ENCODE results near the gene FXN. TPM values are rescaled to one million over a fixed set of nuclear protein-coding genes. Genes with fewer than 3 reads are reported as not detected.

The FXN gene
- polyA plus RNA-seq, 3 donors, result 9.1 to 27.3 (median 15.9) TPM

GRCh38 chr9:69140123-69140735, 104.7 kb downstream of the FXN start:
- no peaks in the 10 kb centered on the region for H3K9me3 ChIP-seq (replicated peaks in 1 of 2; ENCODE audit: control insufficient read depth in 1 of 2, insufficient read depth in 1 of 2, low read length in 2 of 2)
- H3K27me3 ChIP-seq (ENCODE audit: control insufficient read depth in 2 of 2, insufficient read depth in 2 of 2, low read length in 2 of 2), result no peaks in the 10 kb centered on the region
- Mint-ChIP-seq H3K27ac (peak overlapping the region in 1 of 7 donors; percentile 14), H3K36me3 (no peaks in the 10 kb centered on the region), H3K4me1 (peaks cover 10% of the 10 kb centered on the region), H3K27me3 (ENCODE audit: low read depth in 3 of 3) (peaks cover 0 to 1% (median 0%) of the 10 kb centered on the region in 3 donors), H3K9me3 (no peaks in the 10 kb centered on the region), H3K4me3 (no peak overlapping the region)
- peaks cover 0 to 7% of the 10 kb centered on the region in 2 donors for H3K4me1 ChIP-seq (ENCODE audit: control insufficient read depth in 1 of 2, insufficient read depth in 2 of 2, low read length in 2 of 2)
- no peak for TF ChIP-seq CTCF (IDR thresholded peaks at IDR 0.05)
- no peak overlapping the region for H3K27ac ChIP-seq (ENCODE audit: low read depth in 1 of 2, low read length in 2 of 2)
- H3K4me2 ChIP-seq (replicated peaks; ENCODE audit: extremely low read depth, low read length, poor library complexity, severe bottlenecking), result no peak overlapping the region
- no peaks in the 10 kb centered on the region for H3K79me2 ChIP-seq (ENCODE audit: insufficient read depth, low read length)
- H4K20me1 ChIP-seq (ENCODE audit: insufficient read depth, low read length), result no peaks in the 10 kb centered on the region
- DNase-seq, result no peak
- intact Hi-C loops (cut with micrococcal nuclease), result no loop called here
- no peak overlapping the region for H3K9ac ChIP-seq (ENCODE audit: insufficient read depth, low read length, poor library complexity, severe bottlenecking)
- no peak overlapping the region for H3K4me3 ChIP-seq (replicated peaks in 1 of 3; ENCODE audit: low read depth in 2 of 3, low read length in 3 of 3)
- 100% methylated on average over 1 of the region's 5 CpGs for WGBS (ENCODE audit: insufficient coverage)
- H3K36me3 ChIP-seq (replicated peaks in 1 of 2; ENCODE audit: control insufficient read depth in 1 of 2, insufficient read depth in 2 of 2, low read length in 2 of 2), result no peaks in the 10 kb centered on the region
- H2AFZ ChIP-seq (ENCODE audit: insufficient read depth, low read depth, low read length, poor library complexity, severe bottlenecking), result no peak overlapping the region

GRCh38 chr9:69141851-69142250, 106.3 kb downstream of the FXN start:
- no peak for TF ChIP-seq CTCF (IDR thresholded peaks at IDR 0.05)
- peaks cover 0 to 1% (median 0%) of the 10 kb centered on the region in 3 donors for H3K27me3 Mint-ChIP-seq (ENCODE audit: low read depth in 3 of 3)
- intact Hi-C loops (cut with micrococcal nuclease), result no loop called here
- peaks cover 0 to 7% of the 10 kb centered on the region in 2 donors for H3K4me1 ChIP-seq (ENCODE audit: control insufficient read depth in 1 of 2, insufficient read depth in 2 of 2, low read length in 2 of 2)
- H3K4me2 ChIP-seq (replicated peaks; ENCODE audit: extremely low read depth, low read length, poor library complexity, severe bottlenecking), result no peak overlapping the region
- H2AFZ ChIP-seq (ENCODE audit: insufficient read depth, low read depth, low read length, poor library complexity, severe bottlenecking), result no peak overlapping the region
- H3K9ac ChIP-seq (ENCODE audit: insufficient read depth, low read length, poor library complexity, severe bottlenecking), result no peak overlapping the region
- no peaks in the 10 kb centered on the region for H3K27me3 ChIP-seq (ENCODE audit: control insufficient read depth in 2 of 2, insufficient read depth in 2 of 2, low read length in 2 of 2)
- no peaks in the 10 kb centered on the region for H3K9me3 Mint-ChIP-seq
- DNase-seq, result no peak
- no peaks in the 10 kb centered on the region for H3K9me3 ChIP-seq (replicated peaks in 1 of 2; ENCODE audit: control insufficient read depth in 1 of 2, insufficient read depth in 1 of 2, low read length in 2 of 2)
- no peaks in the 10 kb centered on the region for H4K20me1 ChIP-seq (ENCODE audit: insufficient read depth, low read length)
- H3K4me1 Mint-ChIP-seq, result peaks cover 10% of the 10 kb centered on the region
- H3K36me3 Mint-ChIP-seq, result no peaks in the 10 kb centered on the region
- H3K4me3 ChIP-seq (replicated peaks in 1 of 3; ENCODE audit: low read depth in 2 of 3, low read length in 3 of 3), result no peak overlapping the region
- no peaks in the 10 kb centered on the region for H3K36me3 ChIP-seq (replicated peaks in 1 of 2; ENCODE audit: control insufficient read depth in 1 of 2, insufficient read depth in 2 of 2, low read length in 2 of 2)
- peak overlapping the region in 1 of 7 donors; percentile 55 for H3K27ac Mint-ChIP-seq
- WGBS (ENCODE audit: insufficient coverage), result 96% methylated on average over 4 of the region's 5 CpGs
- H3K79me2 ChIP-seq (ENCODE audit: insufficient read depth, low read length), result no peaks in the 10 kb centered on the region
- no peak overlapping the region for H3K4me3 Mint-ChIP-seq
- H3K27ac ChIP-seq (ENCODE audit: low read depth in 1 of 2, low read length in 2 of 2), result no peak overlapping the region
